ENCODE results near the gene PEX11G.

The PEX11G gene

DNA sequence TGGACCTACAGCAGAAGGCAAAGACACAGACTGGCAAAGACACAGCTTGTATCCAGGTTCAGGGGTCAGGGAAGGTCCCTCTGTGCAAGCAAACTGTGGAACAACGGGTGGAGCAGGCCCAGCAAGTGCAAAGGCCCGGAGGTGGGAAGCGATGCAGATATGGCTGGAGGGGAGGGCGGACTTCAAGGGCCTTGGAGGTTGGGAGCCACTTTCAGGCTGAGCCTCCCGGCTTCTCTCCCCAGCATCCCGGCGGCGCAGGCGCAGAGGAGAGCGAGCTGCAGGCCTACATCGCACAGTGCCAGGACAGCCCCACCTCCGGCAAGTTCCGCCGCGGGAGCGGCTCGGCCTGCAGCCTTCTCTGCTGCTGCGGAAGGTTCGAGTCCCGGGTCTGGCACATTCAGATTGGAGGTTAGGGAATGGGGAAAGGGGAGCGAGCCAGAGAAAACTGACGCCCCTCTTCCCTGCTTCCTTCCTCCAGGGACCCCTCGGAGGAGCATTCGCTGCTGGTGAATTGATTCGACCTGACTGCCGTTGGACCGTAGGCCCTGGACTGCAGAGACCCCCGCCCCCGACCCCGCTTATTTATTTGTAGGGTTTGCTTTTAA is 44.5 kb upstream of the PEX11G start:
- peak overlapping the region; percentile 96 for H3K4me3 ChIP-seq (ENCODE audit: low read depth, low read length)
- in situ Hi-C loops (cut with HindIII; ENCODE audit: low sequenced_read_pairs): no loop called here
- TF ChIP-seq, protein P1, sequence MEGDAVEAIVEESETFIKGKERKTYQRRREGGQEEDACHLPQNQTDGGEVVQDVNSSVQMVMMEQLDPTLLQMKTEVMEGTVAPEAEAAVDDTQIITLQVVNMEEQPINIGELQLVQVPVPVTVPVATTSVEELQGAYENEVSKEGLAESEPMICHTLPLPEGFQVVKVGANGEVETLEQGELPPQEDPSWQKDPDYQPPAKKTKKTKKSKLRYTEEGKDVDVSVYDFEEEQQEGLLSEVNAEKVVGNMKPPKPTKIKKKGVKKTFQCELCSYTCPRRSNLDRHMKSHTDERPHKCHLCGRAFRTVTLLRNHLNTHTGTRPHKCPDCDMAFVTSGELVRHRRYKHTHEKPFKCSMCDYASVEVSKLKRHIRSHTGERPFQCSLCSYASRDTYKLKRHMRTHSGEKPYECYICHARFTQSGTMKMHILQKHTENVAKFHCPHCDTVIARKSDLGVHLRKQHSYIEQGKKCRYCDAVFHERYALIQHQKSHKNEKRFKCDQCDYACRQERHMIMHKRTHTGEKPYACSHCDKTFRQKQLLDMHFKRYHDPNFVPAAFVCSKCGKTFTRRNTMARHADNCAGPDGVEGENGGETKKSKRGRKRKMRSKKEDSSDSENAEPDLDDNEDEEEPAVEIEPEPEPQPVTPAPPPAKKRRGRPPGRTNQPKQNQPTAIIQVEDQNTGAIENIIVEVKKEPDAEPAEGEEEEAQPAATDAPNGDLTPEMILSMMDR (IDR thresholded peaks at IDR 0.05; ENCODE audit: low read depth, low read length): no peak
- peak; percentile 37 for DNase-seq (ENCODE audit: low read depth, low spot score)

DNA sequence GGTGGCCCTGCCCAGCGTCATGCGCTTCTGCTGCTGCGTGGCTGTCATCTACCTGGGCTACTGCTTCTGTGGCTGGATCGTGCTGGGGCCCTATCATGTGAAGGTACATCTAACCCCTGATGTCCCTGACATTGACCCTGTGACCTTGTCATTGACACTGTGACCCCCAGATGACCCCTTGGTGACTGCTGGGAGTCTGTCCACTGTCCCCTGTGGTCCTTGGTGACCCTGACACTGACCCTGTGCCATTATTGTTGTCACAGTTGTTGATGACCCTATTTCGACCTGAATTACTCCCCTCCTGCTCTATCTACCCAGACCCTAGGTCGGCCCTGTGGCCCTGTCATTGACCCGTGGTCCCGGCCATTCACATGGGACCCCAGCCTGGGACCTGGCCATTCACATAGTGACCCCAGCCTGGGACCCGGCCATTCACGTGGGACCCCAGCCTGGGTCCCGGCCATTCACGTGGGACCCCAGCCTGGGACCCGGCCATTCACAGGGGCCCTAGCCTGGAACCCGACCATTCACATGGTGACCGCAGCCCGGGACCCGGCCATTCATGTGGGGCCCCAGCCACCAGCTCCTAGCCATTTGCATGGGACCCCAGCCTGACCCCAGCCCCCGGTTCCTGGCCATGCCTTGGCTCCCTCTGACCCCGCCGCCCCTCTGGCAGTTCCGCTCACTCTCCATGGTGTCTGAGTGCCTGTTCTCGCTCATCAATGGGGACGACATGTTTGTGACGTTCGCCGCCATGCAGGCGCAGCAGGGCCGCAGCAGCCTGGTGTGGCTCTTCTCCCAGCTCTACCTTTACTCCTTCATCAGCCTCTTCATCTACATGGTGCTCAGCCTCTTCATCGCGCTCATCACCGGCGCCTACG is 41.0 kb upstream of the PEX11G start:
- DNase-seq (ENCODE audit: low read depth, low spot score): no peak
- TF ChIP-seq, protein P1 (IDR thresholded peaks at IDR 0.05; ENCODE audit: low read depth, low read length): no peak
- no peak overlapping the region for H3K4me3 ChIP-seq (ENCODE audit: low read depth, low read length)
- in situ Hi-C loops (cut with HindIII; ENCODE audit: low sequenced_read_pairs): no loop called here

DNA sequence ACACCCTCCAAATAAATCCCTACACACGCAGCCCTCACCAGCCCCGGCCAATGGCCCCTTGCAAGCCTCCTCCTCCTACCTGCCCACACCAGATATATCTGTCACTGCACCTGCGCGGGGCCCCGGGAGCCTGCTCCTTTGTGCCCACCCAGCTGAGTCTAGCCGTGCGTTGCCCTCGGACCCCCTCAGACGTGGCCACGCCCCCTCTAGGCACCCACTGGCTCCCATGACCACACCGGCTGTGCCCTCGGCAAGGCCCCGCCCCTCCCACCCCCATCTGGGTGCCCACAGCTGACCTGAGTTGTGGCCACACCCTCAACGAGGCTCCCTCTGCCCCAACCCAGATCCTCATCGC is 40.4 kb upstream of the PEX11G start:
- in situ Hi-C loops (cut with HindIII; ENCODE audit: low sequenced_read_pairs): no loop called here
- DNase-seq (ENCODE audit: low read depth, low spot score): no peak
- H3K4me3 ChIP-seq (ENCODE audit: low read depth, low read length): no peak overlapping the region
- TF ChIP-seq, protein P1 (IDR thresholded peaks at IDR 0.05; ENCODE audit: low read depth, low read length): no peak

DNA sequence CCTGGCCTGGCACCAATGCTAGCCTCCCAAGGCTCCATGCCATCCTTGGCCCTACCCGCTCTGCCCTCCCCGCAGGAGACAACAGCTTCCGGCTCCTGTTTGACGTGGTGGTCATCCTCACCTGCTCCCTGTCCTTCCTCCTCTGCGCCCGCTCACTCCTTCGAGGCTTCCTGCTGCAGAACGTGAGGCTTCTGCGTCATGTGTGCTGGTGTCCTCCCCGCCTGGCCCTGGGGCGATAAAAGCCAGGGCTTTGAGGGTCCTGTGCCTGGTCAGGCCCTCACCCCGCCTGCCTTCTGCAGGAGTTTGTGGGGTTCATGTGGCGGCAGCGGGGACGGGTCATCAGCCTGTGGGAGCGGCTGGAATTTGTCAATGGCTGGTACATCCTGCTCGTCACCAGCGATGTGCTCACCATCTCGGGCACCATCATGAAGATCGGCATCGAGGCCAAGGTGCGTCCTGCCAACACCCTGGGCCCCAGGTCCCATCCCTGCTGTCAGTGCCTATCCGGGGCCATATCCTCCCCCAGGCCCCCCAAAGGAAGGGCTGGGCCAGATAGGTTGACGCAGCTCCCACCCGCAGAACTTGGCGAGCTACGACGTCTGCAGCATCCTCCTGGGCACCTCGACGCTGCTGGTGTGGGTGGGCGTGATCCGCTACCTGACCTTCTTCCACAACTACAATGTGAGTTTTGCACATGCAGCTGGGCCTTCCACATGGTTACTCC is 39.8 kb upstream of the PEX11G start:
- DNase-seq (ENCODE audit: low read depth, low spot score): no peak
- TF ChIP-seq, protein P1 (IDR thresholded peaks at IDR 0.05; ENCODE audit: low read depth, low read length): no peak
- in situ Hi-C loops (cut with HindIII; ENCODE audit: low sequenced_read_pairs): no loop called here
- no peak overlapping the region for H3K4me3 ChIP-seq (ENCODE audit: low read depth, low read length)

DNA sequence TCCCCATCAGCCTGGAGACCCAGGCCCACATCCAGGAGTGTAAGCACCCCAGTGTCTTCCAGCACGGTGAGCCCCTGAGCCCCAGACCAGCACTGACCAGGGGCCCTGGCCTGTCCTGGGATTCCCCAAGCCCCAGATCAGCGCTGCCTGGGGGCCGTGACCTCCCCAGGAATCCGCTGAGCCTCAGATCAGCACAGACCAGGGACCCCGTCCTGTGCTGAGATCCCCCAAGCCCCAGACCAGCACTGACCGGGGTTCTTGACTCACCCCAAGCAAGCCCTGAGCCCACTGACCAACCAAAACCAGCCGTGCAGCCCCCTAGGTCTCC is 39.3 kb upstream of the PEX11G start:
- in situ Hi-C loops (cut with HindIII; ENCODE audit: low sequenced_read_pairs): no loop called here
- no peak for DNase-seq (ENCODE audit: low read depth, low spot score)
- TF ChIP-seq, protein P1 (IDR thresholded peaks at IDR 0.05; ENCODE audit: low read depth, low read length): no peak
- H3K4me3 ChIP-seq (ENCODE audit: low read depth, low read length): no peak overlapping the region

DNA sequence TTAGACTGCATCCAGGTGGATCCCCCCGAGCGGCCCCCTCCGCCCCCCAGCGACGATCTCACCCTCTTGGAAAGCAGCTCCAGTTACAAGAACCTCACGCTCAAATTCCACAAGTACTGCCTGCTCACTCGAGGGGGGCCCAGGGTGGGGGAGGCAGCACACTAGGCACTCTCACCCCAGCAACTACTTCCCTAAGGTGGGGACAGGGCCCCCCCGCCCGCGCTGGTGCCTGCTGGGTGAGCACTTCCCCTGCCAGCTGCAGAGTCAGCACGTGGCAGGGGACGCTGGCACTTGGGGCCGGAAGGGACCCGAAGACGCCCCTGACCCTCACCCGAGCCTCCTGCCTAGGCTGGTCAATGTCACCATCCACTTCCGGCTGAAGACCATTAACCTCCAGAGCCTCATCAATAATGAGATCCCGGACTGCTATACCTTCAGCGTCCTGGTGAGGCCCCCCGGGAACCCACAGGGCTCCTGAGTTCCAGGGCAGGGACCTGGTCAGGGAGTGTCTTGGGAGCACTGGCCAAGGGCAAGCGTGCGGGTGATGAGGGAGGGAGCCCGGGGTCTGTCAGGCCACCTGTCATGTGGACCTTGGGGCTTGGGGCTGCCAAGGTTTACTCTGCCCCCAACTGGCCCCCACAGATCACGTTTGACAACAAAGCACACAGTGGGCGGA is 38.8 kb upstream of the PEX11G start:
- in situ Hi-C loops (cut with HindIII; ENCODE audit: low sequenced_read_pairs): no loop called here
- TF ChIP-seq, protein P1 (IDR thresholded peaks at IDR 0.05; ENCODE audit: low read depth, low read length): no peak
- H3K4me3 ChIP-seq (ENCODE audit: low read depth, low read length): no peak overlapping the region
- DNase-seq (ENCODE audit: low read depth, low spot score): no peak

Measured in astrocyte of the spinal cord (primary cell).